IMR-90 (cell line): Measurements from ENCODE around the gene L3MBTL4.

ENCODE experiments used
- BHLHE40 ChIP-seq: fragments of 150-350 bp; IDR thresholded peaks from 2 replicates; pipeline ENCODE4 v1.6.1; 2016; ENCODE audit warnings: mild to moderate bottlenecking, low read depth, low read length
- CHD1 ChIP-seq: IDR thresholded peaks from 2 replicates; pipeline ENCODE4 v1.6.1; 2012; ENCODE audit warnings: low read depth, low read length, improper control_type of control experiment
- CTCF ChIP-seq: conservative IDR thresholded peaks from 2 replicates; pipeline ENCODE4 v1.5.1; 2012; ENCODE audit warnings: mild to moderate bottlenecking, low read depth, low read length, improper control_type of control experiment
- POLR2A ChIP-seq: IDR thresholded peaks from 2 replicates; pipeline ENCODE4 v1.6.1; 2012; ENCODE audit warnings: mild to moderate bottlenecking, low read depth, low read length
- RAD21 ChIP-seq: IDR thresholded peaks from 2 replicates; pipeline ENCODE4 v1.6.1; 2012; ENCODE audit warnings: low read length, improper control_type of control experiment
- RFX5 ChIP-seq: IDR thresholded peaks from 2 replicates; pipeline ENCODE4 v1.8.0; 2012; ENCODE audit warnings: low read depth, mild to moderate bottlenecking, low read length, moderate library complexity
- USF2 ChIP-seq: fragments of 150-350 bp; IDR thresholded peaks from 2 replicates; pipeline ENCODE4 v1.6.1; 2017; ENCODE audit warnings: mild to moderate bottlenecking, antibody characterized with exemption, low read length, low read depth

GRCh38 chr18:6341709-6342108, 73.0 kb downstream of the L3MBTL4 start:
- TF ChIP-seq USF2 (no peak), CHD1 (no peak), CTCF (no peak), RFX5 (no peak), POLR2A (no peak), RAD21 (no peak), BHLHE40 (no peak)
